Trophoblast cell (in vitro differentiated cells and primary cell): ENCODE data around the gene ADAMTS3.

Experiments
- DNase-seq, 2 donors: peaks; one replicate each; pipeline ENCODE4 v3.0.0-alpha.2; 2016
- H2AFZ ChIP-seq: 2 replicates; pipeline ENCODE4 v1.6.1; 2013; ENCODE audit warnings: low read length, moderate library complexity, mild to moderate bottlenecking; ENCODE audit not compliant: insufficient read depth, poor library complexity
- H2AK5ac ChIP-seq: 2 replicates; pipeline ENCODE4 v1.6.1; 2013; ENCODE audit warnings: mild to moderate bottlenecking, low read length
- H2BK120ac ChIP-seq: 2 replicates; pipeline ENCODE4 v1.6.1; 2013; ENCODE audit warnings: low read length, mild to moderate bottlenecking, moderate library complexity; ENCODE audit not compliant: insufficient read depth, poor library complexity
- H2BK12ac ChIP-seq: 2 replicates; pipeline ENCODE4 v1.6.1; 2013; ENCODE audit warnings: mild to moderate bottlenecking, low read length, moderate library complexity
- H2BK5ac ChIP-seq: 2 replicates; pipeline ENCODE4 v1.6.1; 2013; ENCODE audit warnings: low read length, low read depth, moderate library complexity, mild to moderate bottlenecking; ENCODE audit not compliant: poor library complexity
- H3K14ac ChIP-seq: 2 replicates; pipeline ENCODE4 v1.6.1; 2013; ENCODE audit warnings: mild to moderate bottlenecking, low read length
- H3K18ac ChIP-seq: 2 replicates; pipeline ENCODE4 v1.6.1; 2013; ENCODE audit warnings: mild to moderate bottlenecking, low read length
- H3K23ac ChIP-seq: 2 replicates; pipeline ENCODE4 v1.6.1; 2013; ENCODE audit warnings: low read length
- H3K27ac ChIP-seq: 2 replicates; pipeline ENCODE4 v1.5.1; 2013; ENCODE audit warnings: low read depth, mild to moderate bottlenecking, inconsistent platforms, low read length, moderate library complexity
- H3K27me3 ChIP-seq: 2 replicates; pipeline ENCODE4 v1.6.1; 2013; ENCODE audit warnings: inconsistent platforms, mild to moderate bottlenecking, low read length, moderate library complexity; ENCODE audit not compliant: insufficient read depth
- H3K36me3 ChIP-seq, 2 experiments: 1 replicate in 1 of 2; 2 replicates in 1 of 2; pipeline ENCODE4 v1.6.1; 2013; ENCODE audit warnings: low read length in 2 of 2, mild to moderate bottlenecking in 2 of 2, moderate library complexity in 1 of 2; ENCODE audit not compliant: insufficient read depth in 2 of 2, control insufficient read depth in 1 of 2
- H3K4ac ChIP-seq: 2 replicates; pipeline ENCODE4 v1.6.1; 2013; ENCODE audit warnings: low read depth, mild to moderate bottlenecking, low read length, moderate library complexity
- H3K4me1 ChIP-seq, 2 experiments: 1 replicate in 1 of 2; 2 replicates in 1 of 2; pipeline ENCODE4 v1.6.1; 2013; ENCODE audit warnings: low read length in 2 of 2, mild to moderate bottlenecking in 2 of 2, moderate library complexity in 1 of 2; ENCODE audit not compliant: insufficient read depth in 2 of 2, control insufficient read depth in 1 of 2
- H3K4me2 ChIP-seq: 2 replicates; pipeline ENCODE4 v1.6.1; 2013; ENCODE audit warnings: inconsistent platforms, mild to moderate bottlenecking, low read length, moderate library complexity
- H3K4me3 ChIP-seq: 2 replicates; pipeline ENCODE4 v1.5.1; 2013; ENCODE audit warnings: mild to moderate bottlenecking, low read depth, low read length, inconsistent platforms
- H3K79me1 ChIP-seq: one replicate; pipeline ENCODE4 v1.6.1; 2013; ENCODE audit warnings: low read length
- H3K79me2 ChIP-seq: 2 replicates; pipeline ENCODE4 v1.6.1; 2013; ENCODE audit warnings: low read length, mild to moderate bottlenecking; ENCODE audit not compliant: control insufficient read depth, insufficient read depth, poor library complexity
- H3K9ac ChIP-seq: 2 replicates; pipeline ENCODE4 v1.6.1; 2013; ENCODE audit warnings: mild to moderate bottlenecking, low read length
- H3K9me3 ChIP-seq: 2 replicates; pipeline ENCODE4 v1.6.1; 2013; ENCODE audit warnings: low read depth, mild to moderate bottlenecking, control low read depth, inconsistent platforms, low read length; ENCODE audit not compliant: insufficient read depth
- H4K12ac ChIP-seq: 2 replicates; pipeline ENCODE4 v1.6.1; 2013; ENCODE audit warnings: low read depth, mild to moderate bottlenecking, low read length, moderate library complexity
- H4K8ac ChIP-seq: 2 replicates; pipeline ENCODE4 v1.6.1; 2013; ENCODE audit warnings: low read depth, mild to moderate bottlenecking, low read length, moderate library complexity
- H4K91ac ChIP-seq: one replicate; pipeline ENCODE4 v1.6.1; 2013; ENCODE audit warnings: low read depth, mild to moderate bottlenecking, low read length, moderate library complexity
- WGBS: extraction: QIAGEN DNeasy Blood & Tissue Kit; methylation state at CpG from one replicate; pipeline ENCODE4 v1.1.7; 2013; ENCODE audit warnings: missing lambda C conversion rate; ENCODE audit not compliant: insufficient read length, insufficient coverage; ENCODE audit errors: extremely low coverage; 5-methylcytosine and 5-hydroxymethylcytosine counted together

The ADAMTS3 gene

GRCh38 chr4:72558655-72559054 lies 10.4 kb downstream of the ADAMTS3 start:
- Histone ChIP-seq H2BK12ac (no peak overlapping the region), H4K8ac (no peak overlapping the region), H3K4me3 (no peak overlapping the region), H3K36me3 (no peaks in the 10 kb centered on the region), H3K27me3 (no peaks in the 10 kb centered on the region), H3K79me1 (no peaks in the 10 kb centered on the region), H3K4ac (no peak overlapping the region), H3K79me2 (peaks cover under 1% of the 10 kb centered on the region), H2BK5ac (no peak overlapping the region), H3K4me1 (no peaks in the 10 kb centered on the region), H2BK120ac (no peak overlapping the region), H4K91ac (no peak overlapping the region), H3K14ac (no peak overlapping the region), H3K27ac (no peak overlapping the region), H3K18ac (no peak overlapping the region), H3K23ac (no peak overlapping the region), H2AK5ac (no peak overlapping the region), H3K9ac (no peak overlapping the region), H3K9me3 (no peaks in the 10 kb centered on the region), H4K12ac (no peak overlapping the region), H3K4me2 (no peak overlapping the region), H2AFZ (no peak overlapping the region)
- WGBS, result no CpG with 5 or more reads among the region's 1 CpG
- DNase-seq, result no peak

GRCh38 chr4:72557021-72557420 lies 12.0 kb downstream of the ADAMTS3 start:
- no peak overlapping the region for H2BK120ac ChIP-seq
- H3K27ac ChIP-seq, result no peak overlapping the region
- no peaks in the 10 kb centered on the region for H3K36me3 ChIP-seq
- H2AK5ac ChIP-seq, result no peak overlapping the region
- peaks cover 2% of the 10 kb centered on the region for H3K79me2 ChIP-seq
- H4K91ac ChIP-seq, result no peak overlapping the region
- no peak overlapping the region for H3K4ac ChIP-seq
- no peak overlapping the region for H3K18ac ChIP-seq
- no CpG with 5 or more reads among the region's 5 CpGs for WGBS
- H2BK5ac ChIP-seq, result no peak overlapping the region
- no peak overlapping the region for H3K23ac ChIP-seq
- no peak overlapping the region for H3K9ac ChIP-seq
- H3K14ac ChIP-seq, result no peak overlapping the region
- no peak overlapping the region for H2BK12ac ChIP-seq
- no peaks in the 10 kb centered on the region for H3K27me3 ChIP-seq
- peaks cover 2% of the 10 kb centered on the region for H3K79me1 ChIP-seq
- no peak for DNase-seq
- H3K4me1 ChIP-seq, result no peaks in the 10 kb centered on the region
- H3K4me3 ChIP-seq, result no peak overlapping the region
- no peak overlapping the region for H4K12ac ChIP-seq
- H3K4me2 ChIP-seq, result no peak overlapping the region
- H4K8ac ChIP-seq, result no peak overlapping the region
- H3K9me3 ChIP-seq, result no peaks in the 10 kb centered on the region
- no peak overlapping the region for H2AFZ ChIP-seq

- Histone ChIP-seq H3K4me3 (no peak overlapping the region), H3K27me3 (no peaks in the 10 kb centered on the region), H2BK12ac (no peak overlapping the region), H2AK5ac (no peak overlapping the region), H4K91ac (no peak overlapping the region), H3K9me3 (no peaks in the 10 kb centered on the region), H3K14ac (no peak overlapping the region), H3K23ac (no peak overlapping the region), H2AFZ (no peak overlapping the region), H2BK5ac (no peak overlapping the region), H3K4me1 (no peaks in the 10 kb centered on the region), H3K36me3 (no peaks in the 10 kb centered on the region), H4K8ac (no peak overlapping the region), H4K12ac (no peak overlapping the region), H3K9ac (no peak overlapping the region), H3K79me1 (peaks cover 2% of the 10 kb centered on the region), H3K4me2 (no peak overlapping the region), H3K27ac (no peak overlapping the region), H3K18ac (no peak overlapping the region), H3K79me2 (peaks cover 2% of the 10 kb centered on the region), H2BK120ac (no peak overlapping the region), H3K4ac (no peak overlapping the region)
- no CpG with 5 or more reads among the region's 3 CpGs for WGBS
- DNase-seq, result no peak
Observed at GRCh38 chr4:72555377-72555831, 13.6 kb downstream of the ADAMTS3 start.

GRCh38 chr4:72553540-72554337 lies 15.3 kb downstream of the ADAMTS3 start:
- H3K4me3 ChIP-seq, result no peak overlapping the region
- H2BK120ac ChIP-seq, result no peak overlapping the region
- peaks cover 2% of the 10 kb centered on the region for H3K79me2 ChIP-seq
- H3K4me1 ChIP-seq, result no peaks in the 10 kb centered on the region
- H4K91ac ChIP-seq, result no peak overlapping the region
- H3K4me2 ChIP-seq, result no peak overlapping the region
- H2BK5ac ChIP-seq, result no peak overlapping the region
- H3K27me3 ChIP-seq, result no peaks in the 10 kb centered on the region
- DNase-seq, result no peak
- H2BK12ac ChIP-seq, result no peak overlapping the region
- no CpG with 5 or more reads among the region's 1 CpG for WGBS
- peaks cover 2% of the 10 kb centered on the region for H3K79me1 ChIP-seq
- no peak overlapping the region for H3K4ac ChIP-seq
- H3K18ac ChIP-seq, result no peak overlapping the region
- H4K12ac ChIP-seq, result no peak overlapping the region
- H3K36me3 ChIP-seq, result no peaks in the 10 kb centered on the region
- H3K14ac ChIP-seq, result no peak overlapping the region
- no peak overlapping the region for H3K9ac ChIP-seq
- no peak overlapping the region for H2AFZ ChIP-seq
- no peak overlapping the region for H2AK5ac ChIP-seq
- H3K23ac ChIP-seq, result no peak overlapping the region
- H3K9me3 ChIP-seq, result no peaks in the 10 kb centered on the region
- no peak overlapping the region for H4K8ac ChIP-seq
- H3K27ac ChIP-seq, result no peak overlapping the region
